RWPE2 (cell line): ENCODE results near the gene APLN.

Experiments
- ATAC-seq: fragments of 200-7000 bp; cut with Tn5 transposase; 3 replicates; pipeline ENCODE4 v1.9.1; 2021; ENCODE audit warnings: low read depth
- DNase-seq: peaks from one replicate; pipeline ENCODE4 v3.0.0-alpha.2; 2020; ENCODE audit warnings: low spot score
- H3K27ac ChIP-seq: fragments of 450-650 bp; 2 replicates; pipeline ENCODE4 v1.5.1; 2017; ENCODE audit warnings: mild to moderate bottlenecking; ENCODE audit not compliant: poor library complexity, severe bottlenecking
- H3K27me3 ChIP-seq: fragments of 250-450 bp; sonication (Bioruptor Pico); 2 replicates; pipeline ENCODE4 v1.5.1; 2021; ENCODE audit warnings: mild to moderate bottlenecking, moderate library complexity; ENCODE audit not compliant: insufficient read depth, poor library complexity, severe bottlenecking
- H3K36me3 ChIP-seq: fragments of 250-450 bp; sonication (Bioruptor Pico); 2 replicates; pipeline ENCODE4 v1.5.1; 2020; ENCODE audit warnings: low read depth, mild to moderate bottlenecking, moderate library complexity
- H3K4me1 ChIP-seq: fragments of 250-450 bp; sonication (Bioruptor Pico); 2 replicates; pipeline ENCODE4 v1.5.1; 2021; ENCODE audit warnings: mild to moderate bottlenecking, moderate library complexity; ENCODE audit not compliant: insufficient read depth, poor library complexity, severe bottlenecking
- H3K4me3 ChIP-seq: fragments of 250-450 bp; sonication (Bioruptor Pico); 2 replicates; pipeline ENCODE4 v1.5.1; 2021; ENCODE audit warnings: mild to moderate bottlenecking, moderate library complexity; ENCODE audit not compliant: severe bottlenecking
- H3K9me3 ChIP-seq: fragments of 250-450 bp; sonication (Bioruptor Pico); 2 replicates; pipeline ENCODE4 v1.5.1; 2021; ENCODE audit warnings: mild to moderate bottlenecking, moderate library complexity; ENCODE audit not compliant: severe bottlenecking
- CTCF ChIP-seq: fragments of 450-650 bp; IDR thresholded peaks from one replicate; pipeline ENCODE4 v1.5.1; 2017; ENCODE audit warnings: mild to moderate bottlenecking, moderate library complexity; ENCODE audit not compliant: poor library complexity, severe bottlenecking

Gene APLN

GRCh38 chrX:129641941-129642340, 12.8 kb downstream of the APLN start:
- H3K4me3 ChIP-seq, result no peak overlapping the region
- H3K27me3 ChIP-seq, result no peaks in the 10 kb centered on the region
- peaks cover under 1% of the 10 kb centered on the region for H3K4me1 ChIP-seq
- DNase-seq (no peak), ATAC-seq (no peak)
- H3K36me3 ChIP-seq, result no peaks in the 10 kb centered on the region
- H3K27ac ChIP-seq, result no peak overlapping the region
- no peaks in the 10 kb centered on the region for H3K9me3 ChIP-seq
- no peak for TF ChIP-seq CTCF

GRCh38 chrX:129641469-129641868, 13.3 kb downstream of the APLN start:
- DNase-seq (no peak), ATAC-seq (no peak)
- H3K9me3 ChIP-seq, result no peaks in the 10 kb centered on the region
- H3K4me1 ChIP-seq, result peaks cover 5% of the 10 kb centered on the region
- no peaks in the 10 kb centered on the region for H3K27me3 ChIP-seq
- H3K27ac ChIP-seq, result no peak overlapping the region
- no peaks in the 10 kb centered on the region for H3K36me3 ChIP-seq
- H3K4me3 ChIP-seq, result no peak overlapping the region
- TF ChIP-seq CTCF, result no peak

GRCh38 chrX:129640737-129641136, 14.0 kb downstream of the APLN start:
- Histone ChIP-seq H3K9me3 (no peaks in the 10 kb centered on the region), H3K27ac (no peak overlapping the region), H3K36me3 (no peaks in the 10 kb centered on the region), H3K4me1 (peaks cover 5% of the 10 kb centered on the region), H3K4me3 (no peak overlapping the region), H3K27me3 (no peaks in the 10 kb centered on the region)
- no peak for TF ChIP-seq CTCF
- no peak for ATAC-seq
- DNase-seq, result no peak

GRCh38 chrX:129638917-129639316, 15.8 kb downstream of the APLN start:
- ATAC-seq, result no peak
- Histone ChIP-seq H3K27me3 (no peaks in the 10 kb centered on the region), H3K4me3 (no peak overlapping the region)

More at GRCh38 chrX:129638917-129639316, 15.8 kb downstream of the APLN start:
- no peaks in the 10 kb centered on the region for H3K36me3 ChIP-seq
- no peak for TF ChIP-seq CTCF
- peaks cover 5% of the 10 kb centered on the region for H3K4me1 ChIP-seq
- DNase-seq, result no peak
- no peak overlapping the region for H3K27ac ChIP-seq
- no peaks in the 10 kb centered on the region for H3K9me3 ChIP-seq
